Measurements from ENCODE around the gene MICAL3. TPM values are rescaled to one million over a fixed set of nuclear protein-coding genes. Genes with fewer than 3 reads are reported as not detected.

MICAL3 gene
- polyA plus RNA-seq, 3 donors: 0.23 to 0.84 TPM; not detected in 1

- DNase-seq: no peak
Measured at GRCh38 chr22:17746916-17747315, 277.4 kb downstream of the MICAL3 start.

DNA sequence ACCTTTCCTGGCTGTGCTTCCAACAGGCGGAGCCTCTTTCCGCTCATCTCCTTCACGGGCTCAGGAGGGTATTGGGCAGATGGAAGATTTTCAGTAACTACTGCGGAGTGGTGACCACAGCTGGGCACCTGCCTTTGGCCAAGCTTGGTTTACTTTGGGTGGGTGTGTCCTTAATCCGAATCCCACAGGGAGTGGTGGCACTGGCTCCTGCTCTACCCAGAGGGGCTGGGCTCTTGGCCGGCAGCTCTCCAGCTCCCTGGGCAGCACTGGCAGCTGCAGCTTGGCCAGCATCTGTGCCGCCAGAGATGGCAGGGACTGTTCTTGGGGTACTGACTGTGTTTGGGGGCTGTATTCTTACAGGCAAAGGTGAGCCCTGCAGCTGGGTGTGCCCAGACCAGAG, 279.9 kb downstream of the MICAL3 start:
- no peaks in the 10 kb centered on the region for H3K9me3 ChIP-seq (replicated peaks in 1 of 2; ENCODE audit: control insufficient read depth in 1 of 2, insufficient read depth in 1 of 2, low read length in 2 of 2)
- no peak overlapping the region for H2AFZ ChIP-seq (ENCODE audit: insufficient read depth, low read depth, low read length, poor library complexity, severe bottlenecking)
- Mint-ChIP-seq H3K27ac (peak overlapping the region in 5 of 7 donors; percentile 38 to 81 (median 46)), H3K4me1 (no peaks in the 10 kb centered on the region), H3K36me3 (peaks cover 39 to 91% of the 10 kb centered on the region in 2 donors), H3K9me3 (no peaks in the 10 kb centered on the region), H3K27me3 (ENCODE audit: low read depth in 3 of 3) (no peaks in the 10 kb centered on the region), H3K4me3 (no peak overlapping the region)
- peaks cover 65 to 90% of the 10 kb centered on the region in 2 donors for H3K36me3 ChIP-seq (replicated peaks in 1 of 2; ENCODE audit: control insufficient read depth in 1 of 2, insufficient read depth in 2 of 2, low read length in 2 of 2)
- H4K20me1 ChIP-seq (ENCODE audit: insufficient read depth, low read length): peaks cover 98% of the 10 kb centered on the region
- H3K4me2 ChIP-seq (replicated peaks; ENCODE audit: extremely low read depth, low read length, poor library complexity, severe bottlenecking): no peak overlapping the region
- no peak for DNase-seq
- intact Hi-C loops (cut with micrococcal nuclease): loop anchor here (5.0 to 10.0 kb wide), 2 partner anchors 43 to 330 kb away; partner anchors contain the start of gene PEX26 (in 1 of the 2)
- H3K4me3 ChIP-seq (replicated peaks in 1 of 3; ENCODE audit: low read depth in 2 of 3, low read length in 3 of 3): no peak overlapping the region
- peaks cover 87% of the 10 kb centered on the region for H3K79me2 ChIP-seq (ENCODE audit: insufficient read depth, low read length)
- H3K27ac ChIP-seq (ENCODE audit: low read depth in 1 of 2, low read length in 2 of 2): peak overlapping the region in 1 of 2 donors; percentile 68
- TF ChIP-seq CTCF (IDR thresholded peaks at IDR 0.05): no peak
- H3K27me3 ChIP-seq (ENCODE audit: control insufficient read depth in 2 of 2, insufficient read depth in 2 of 2, low read length in 2 of 2): no peaks in the 10 kb centered on the region
- 96% methylated on average over 3 of the region's 7 CpGs for WGBS (ENCODE audit: insufficient coverage)
- H3K9ac ChIP-seq (ENCODE audit: insufficient read depth, low read length, poor library complexity, severe bottlenecking): no peak overlapping the region
- H3K4me1 ChIP-seq (ENCODE audit: control insufficient read depth in 1 of 2, insufficient read depth in 2 of 2, low read length in 2 of 2): no peaks in the 10 kb centered on the region

More at GRCh38 chr22:17746916-17747315, 277.4 kb downstream of the MICAL3 start:
- no peak overlapping the region for H3K4me2 ChIP-seq (replicated peaks; ENCODE audit: extremely low read depth, low read length, poor library complexity, severe bottlenecking)
- H3K27me3 ChIP-seq (ENCODE audit: control insufficient read depth in 2 of 2, insufficient read depth in 2 of 2, low read length in 2 of 2): no peaks in the 10 kb centered on the region
- Mint-ChIP-seq H3K27ac (peak overlapping the region in 3 of 7 donors; percentile 11 to 78 (median 54)), H3K4me3 (no peak overlapping the region), H3K9me3 (no peaks in the 10 kb centered on the region), H3K27me3 (ENCODE audit: low read depth in 3 of 3) (no peaks in the 10 kb centered on the region), H3K4me1 (peaks cover 1% of the 10 kb centered on the region), H3K36me3 (peaks cover 26 to 80% of the 10 kb centered on the region in 2 donors)
- TF ChIP-seq CTCF (IDR thresholded peaks at IDR 0.05): no peak
- H3K9me3 ChIP-seq (replicated peaks in 1 of 2; ENCODE audit: control insufficient read depth in 1 of 2, insufficient read depth in 1 of 2, low read length in 2 of 2): no peaks in the 10 kb centered on the region
- intact Hi-C loops (cut with micrococcal nuclease): loop anchor here in 1 of 2 donors (10.0 kb wide), 1 partner anchor 328 kb away; the partner anchor contains the start of gene PEX26
- H3K9ac ChIP-seq (ENCODE audit: insufficient read depth, low read length, poor library complexity, severe bottlenecking): no peak overlapping the region
- H4K20me1 ChIP-seq (ENCODE audit: insufficient read depth, low read length): peaks cover 99% of the 10 kb centered on the region
- H3K4me1 ChIP-seq (ENCODE audit: control insufficient read depth in 1 of 2, insufficient read depth in 2 of 2, low read length in 2 of 2): no peaks in the 10 kb centered on the region
- H3K36me3 ChIP-seq (replicated peaks in 1 of 2; ENCODE audit: control insufficient read depth in 1 of 2, insufficient read depth in 2 of 2, low read length in 2 of 2): peaks cover 56 to 74% of the 10 kb centered on the region in 2 donors
- no peak overlapping the region for H3K4me3 ChIP-seq (replicated peaks in 1 of 3; ENCODE audit: low read depth in 2 of 3, low read length in 3 of 3)
- H3K27ac ChIP-seq (ENCODE audit: low read depth in 1 of 2, low read length in 2 of 2): peak overlapping the region in 1 of 2 donors; percentile 45
- H2AFZ ChIP-seq (ENCODE audit: insufficient read depth, low read depth, low read length, poor library complexity, severe bottlenecking): no peak overlapping the region
- peaks cover 93% of the 10 kb centered on the region for H3K79me2 ChIP-seq (ENCODE audit: insufficient read depth, low read length)
- WGBS (ENCODE audit: insufficient coverage): 96% methylated on average over 9 of the region's 10 CpGs

Data from CD14-positive monocyte (primary cell).